K562 (cell line): Measurements from ENCODE around the gene FAM20C. TPM values are rescaled to one million over a fixed set of nuclear protein-coding genes. Genes with fewer than 3 reads are reported as not detected.

Experiments used
- ATAC-seq: fragments of 200-7000 bp; cut with Tn5 transposase; 3 replicates; pipeline ENCODE4 v1.9.1; 2020; ENCODE audit warnings: moderate library complexity
- BruUV-seq: library from RNA; stranded (reverse); fragments of 400-500 nt; replicated peaks from 2 replicates; lab custom pipeline; 2021; lab: Mats Ljungman, UMichigan
- CTCF ChIA-PET: fragments of 300-600 bp; formaldehyde crosslinking; extraction: SDS; loops from one replicate; lab custom pipeline; 2021; ENCODE audit warnings: low intra/inter-chr PET ratio; lab: Yijun Ruan, JAX
- POLR2A ChIA-PET: fragments of 300-600, 350-650 bp; sonication (Branson Sonifier 250); formaldehyde crosslinking; extraction: SDS; loops from one replicate; lab custom pipeline; 2021; ENCODE audit warnings: antibody characterized with exemption, inconsistent platforms; lab: Yijun Ruan, JAX
- DNase-seq, 4 experiments: peaks; one replicate each; pipeline versions ENCODE4 v3.0.0 to v3.0.0-alpha.2; 2011 to 2018; ENCODE audit warnings: low spot score in 3 of 4, mixed read lengths in 3 of 4; ENCODE audit errors: extremely low read depth in 1 of 4
- FAIRE-seq: peaks from 2 replicates; lab custom pipeline; 2011; peaks lifted over from hg19 to GRCh38; lab: Jason Lieb, UNC
- H2AFZ ChIP-seq: 2 replicates; pipeline ENCODE4 v1.6.0; 2011; ENCODE audit warnings: low read depth, low read length, control low read depth, inconsistent platforms
- H3K27ac ChIP-seq: fragments of 200-600 bp; 3 replicates; pipeline ENCODE4 v1.8.0; 2011; ENCODE audit warnings: low read depth, mild to moderate bottlenecking, control low read depth, inconsistent platforms, low read length, moderate library complexity, mixed read lengths; ENCODE audit errors: extremely low read depth
- H3K27me3 ChIP-seq, 2 experiments: fragments of 300-600 bp in 1 of 2; 2 replicates in 1 of 2; 3 replicates in 1 of 2; pipeline versions ENCODE4 v1.6.0 to v1.8.0; 2011; ENCODE audit warnings: inconsistent platforms in 2 of 2, low read length in 2 of 2, mild to moderate bottlenecking in 1 of 2, mixed read lengths in 1 of 2, moderate library complexity in 1 of 2; ENCODE audit not compliant: control insufficient read depth in 2 of 2, insufficient read depth in 2 of 2
- H3K36me3 ChIP-seq: fragments of 300-600 bp; 3 replicates; pipeline ENCODE4 v1.8.0; 2011; ENCODE audit warnings: mild to moderate bottlenecking, low read length, inconsistent platforms; ENCODE audit not compliant: control insufficient read depth, insufficient read depth
- H3K4me1 ChIP-seq, 2 experiments: fragments of 200-600 bp in 1 of 2; replicated peaks in 1 of 2; 2 replicates in 1 of 2; 3 replicates in 1 of 2; pipeline versions ENCODE4 v1.5.1 to v1.8.0; 2011; ENCODE audit warnings: inconsistent platforms in 2 of 2, low read length in 2 of 2, mild to moderate bottlenecking in 1 of 2, mixed read lengths in 1 of 2, moderate library complexity in 1 of 2; ENCODE audit not compliant: control insufficient read depth in 2 of 2, insufficient read depth in 2 of 2
- H3K4me2 ChIP-seq: 2 replicates; pipeline ENCODE4 v1.6.1; 2011; ENCODE audit warnings: low read length, control low read depth, inconsistent platforms, mixed read lengths; ENCODE audit not compliant: insufficient read depth
- H3K4me3 ChIP-seq: fragments of 200-600 bp; sonication (generic), shearing (Covaris generic); 2 replicates; pipeline ENCODE4 v1.5.1; 2016; ENCODE audit warnings: control low read depth, inconsistent platforms
- H3K79me2 ChIP-seq: fragments of 200-600 bp; 3 replicates; pipeline ENCODE4 v1.8.0; 2011; ENCODE audit warnings: low read length, inconsistent platforms; ENCODE audit not compliant: control insufficient read depth, insufficient read depth
- H3K9ac ChIP-seq, 2 experiments: 2 replicates each; pipeline versions ENCODE4 v1.6.0 to v1.6.1; 2011; ENCODE audit warnings: low read depth in 2 of 2, low read length in 2 of 2, control low read depth in 1 of 2, inconsistent platforms in 1 of 2, mild to moderate bottlenecking in 1 of 2, mixed read lengths in 1 of 2; ENCODE audit not compliant: insufficient read depth in 1 of 2
- H3K9me1 ChIP-seq: one replicate; pipeline ENCODE4 v1.6.0; 2011; ENCODE audit warnings: inconsistent platforms, mild to moderate bottlenecking, low read length, moderate library complexity; ENCODE audit not compliant: control insufficient read depth, insufficient read depth
- H3K9me3 ChIP-seq: replicated peaks from 2 replicates; pipeline ENCODE4 v1.5.1; 2011; ENCODE audit warnings: low read depth, low read length, inconsistent platforms; ENCODE audit not compliant: control insufficient read depth, insufficient read depth
- H4K20me1 ChIP-seq: replicated peaks from 2 replicates; pipeline ENCODE4 v1.6.1; 2011; ENCODE audit warnings: low read length, inconsistent platforms, mixed read lengths; ENCODE audit not compliant: control insufficient read depth, insufficient read depth
- AFF1 ChIP-seq, 2 experiments: fragments of 450-650 bp; IDR thresholded peaks; 2 replicates each; pipeline ENCODE4 v1.6.1; 2018; ENCODE audit warnings: mild to moderate bottlenecking in 2 of 2, low read depth in 1 of 2; ENCODE audit not compliant: partially characterized antibody in 2 of 2
- CREB3L1 ChIP-seq: fragments of 450-650 bp; IDR thresholded peaks from 2 replicates; pipeline ENCODE4 v1.6.1; 2014; ENCODE audit warnings: low read depth, mild to moderate bottlenecking, moderate library complexity, borderline replicate concordance
- FOSL1 ChIP-seq: fragments of 200-800 bp; sonication (Bioruptor generic); conservative IDR thresholded peaks from 2 replicates; pipeline ENCODE4 v1.6.1; 2016; ENCODE audit warnings: missing genetic modification characterization, missing compliant biosample characterization
- GABPA ChIP-seq: fragments of 200-800 bp; sonication (Bioruptor generic); conservative IDR thresholded peaks from 2 replicates; pipeline ENCODE4 v1.6.1; 2016; ENCODE audit warnings: low read depth, missing genetic modification characterization, missing compliant biosample characterization
- ILF3 ChIP-seq: fragments of 450-650 bp; IDR thresholded peaks from 2 replicates; pipeline ENCODE4 v1.6.1; 2018; ENCODE audit warnings: antibody characterized with exemption, mild to moderate bottlenecking, moderate library complexity, borderline replicate concordance
- KLF1 ChIP-seq: fragments of 450-650 bp; IDR thresholded peaks from 2 replicates; pipeline ENCODE4 v1.6.1; 2016; ENCODE audit warnings: missing genetic modification characterization, missing compliant biosample characterization
- NFYB ChIP-seq: IDR thresholded peaks from 2 replicates; pipeline ENCODE4 v1.6.1; 2011; ENCODE audit warnings: mild to moderate bottlenecking, moderate library complexity; ENCODE audit not compliant: insufficient read length; ENCODE audit errors: extremely low read depth
- ZFP1 ChIP-seq: fragments of 450-650 bp; formaldehyde crosslinking; IDR thresholded peaks from 2 replicates; pipeline ENCODE4 v1.4.0; 2020; ENCODE audit warnings: mild to moderate bottlenecking, mixed read lengths
- ZNF766 ChIP-seq: fragments of 200-800 bp; sonication (Bioruptor generic); conservative IDR thresholded peaks from 2 replicates; pipeline ENCODE4 v1.6.1; 2016; ENCODE audit warnings: missing genetic modification characterization, missing compliant biosample characterization
- WGBS: fragments of 100-300 bp; shearing (Covaris generic); methylation state at CpG from one replicate; pipeline ENCODE4 v1.1.6; 2016; ENCODE audit warnings: low coverage, mixed read lengths; ENCODE audit not compliant: insufficient coverage; ENCODE audit errors: missing lambda C conversion rate; 5-methylcytosine and 5-hydroxymethylcytosine counted together
- in situ Hi-C: fragments of 300-500 bp; cut with MboI; formaldehyde crosslinking; loops from 4 replicates; pipeline ENCODE4 v1.15.0; 2018; ENCODE audit warnings: inconsistent platforms, mixed read lengths
- intact Hi-C: fragments of 100-400 bp; cut with micrococcal nuclease; formaldehyde crosslinking; loops from 2 replicates; pipeline ENCODE4 v1.14.2; 2022
- polyA plus RNA-seq, 8 experiments: library from polyadenylated mRNA; depleted of rRNA in 4 of 8; stranded (reverse) in 5 of 8; unstranded in 3 of 8; fragments of >200 nt; fragmentation: Nextera tagmentation in 2 of 8; fragmentation: Illumina TruSeq in 1 of 8; extraction: Ambion mirVana in 2 of 8; extraction: Trizol in 1 of 8; gene quantifications; 2 replicates each; pipeline versions ENCODE4 v1.2.1 to v1.2.3, GENCODE V29; 2011 to 2014; ENCODE audit warnings: inconsistent platforms in 1 of 8, missing spikeins in 1 of 8
- total RNA-seq, 7 experiments: library from RNA; depleted of rRNA in 6 of 7; stranded (reverse); fragments of >200 nt in 6 of 7; fragmentation: Illumina TruSeq in 2 of 7; extraction: Trizol in 2 of 7; gene quantifications; 2 replicates each; pipeline versions ENCODE4 v1.2.1 to v1.2.3, GENCODE V29; 2011 to 2021; ENCODE audit warnings: low replicate concordance in 1 of 7
- TF ChIP-seq, protein P1 (sequence below), 2 experiments: fragments of 450-650 bp; IDR thresholded peaks; 2 replicates each; pipeline ENCODE4 v1.6.1; 2016
- TF ChIP-seq, protein P2 (sequence below): fragments of 450-650 bp; IDR thresholded peaks from 2 replicates; pipeline ENCODE4 v1.7.1; 2018; ENCODE audit warnings: mild to moderate bottlenecking, low read depth; ENCODE audit not compliant: partially characterized antibody

Gene FAM20C
- total and polyA plus RNA-seq, 9 of the 15 experiments (the other 6 are each of a cell fraction or from before 2014, with no cell fraction given): 0.09 TPM; not detected in 8

GRCh38 chr7:277228-277627 is 84.9 kb downstream of the FAM20C start:
- no peak overlapping the region for H3K9ac ChIP-seq
- ATAC-seq: no peak
- no peaks in the 10 kb centered on the region for H3K9me1 ChIP-seq
- intact Hi-C loops: no loop called here
- no peaks in the 10 kb centered on the region for H3K4me1 ChIP-seq
- peaks cover 2% of the 10 kb centered on the region for H3K9me3 ChIP-seq
- WGBS: 0% methylated on average over 4 of the region's 4 CpGs
- ChIA-PET POLR2A (no interaction called here), CTCF (no interaction called here)
- no peak overlapping the region for H3K4me3 ChIP-seq
- FAIRE-seq: no peak
- H3K79me2 ChIP-seq: no peaks in the 10 kb centered on the region
- BruUV-seq: no TSS peak
- in situ Hi-C loops: no loop called here
- no peaks in the 10 kb centered on the region for H4K20me1 ChIP-seq
- no peak overlapping the region for H3K27ac ChIP-seq
- peaks cover 0 to 19% of the 10 kb centered on the region in 2 experiments; a peak in 3 of 5 replicates for H3K27me3 ChIP-seq
- no peaks in the 10 kb centered on the region for H3K36me3 ChIP-seq
- H3K4me2 ChIP-seq: no peak overlapping the region
- H2AFZ ChIP-seq: no peak overlapping the region
- DNase-seq: no peak
- TF ChIP-seq GABPA (tag) (no peak), ZNF766 (no peak), KLF1 (tag) (no peak), ZFP1 (CRISPR knock-in tag) (no peak), FOSL1 (tag) (no peak), CREB3L1 (no peak), NFYB (no peak), AFF1 (IDR thresholded peaks at IDR 0.05; ENCODE audit: low read depth in 1 of 2, partially characterized antibody in 2 of 2) (no peak), ILF3 (no peak)
- TF ChIP-seq, protein P1, sequence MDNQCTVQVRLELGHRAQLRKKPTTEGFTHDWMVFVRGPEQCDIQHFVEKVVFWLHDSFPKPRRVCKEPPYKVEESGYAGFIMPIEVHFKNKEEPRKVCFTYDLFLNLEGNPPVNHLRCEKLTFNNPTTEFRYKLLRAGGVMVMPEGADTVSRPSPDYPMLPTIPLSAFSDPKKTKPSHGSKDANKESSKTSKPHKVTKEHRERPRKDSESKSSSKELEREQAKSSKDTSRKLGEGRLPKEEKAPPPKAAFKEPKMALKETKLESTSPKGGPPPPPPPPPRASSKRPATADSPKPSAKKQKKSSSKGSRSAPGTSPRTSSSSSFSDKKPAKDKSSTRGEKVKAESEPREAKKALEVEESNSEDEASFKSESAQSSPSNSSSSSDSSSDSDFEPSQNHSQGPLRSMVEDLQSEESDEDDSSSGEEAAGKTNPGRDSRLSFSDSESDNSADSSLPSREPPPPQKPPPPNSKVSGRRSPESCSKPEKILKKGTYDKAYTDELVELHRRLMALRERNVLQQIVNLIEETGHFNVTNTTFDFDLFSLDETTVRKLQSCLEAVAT (IDR thresholded peaks at IDR 0.05): no peak
- TF ChIP-seq, protein P2, sequence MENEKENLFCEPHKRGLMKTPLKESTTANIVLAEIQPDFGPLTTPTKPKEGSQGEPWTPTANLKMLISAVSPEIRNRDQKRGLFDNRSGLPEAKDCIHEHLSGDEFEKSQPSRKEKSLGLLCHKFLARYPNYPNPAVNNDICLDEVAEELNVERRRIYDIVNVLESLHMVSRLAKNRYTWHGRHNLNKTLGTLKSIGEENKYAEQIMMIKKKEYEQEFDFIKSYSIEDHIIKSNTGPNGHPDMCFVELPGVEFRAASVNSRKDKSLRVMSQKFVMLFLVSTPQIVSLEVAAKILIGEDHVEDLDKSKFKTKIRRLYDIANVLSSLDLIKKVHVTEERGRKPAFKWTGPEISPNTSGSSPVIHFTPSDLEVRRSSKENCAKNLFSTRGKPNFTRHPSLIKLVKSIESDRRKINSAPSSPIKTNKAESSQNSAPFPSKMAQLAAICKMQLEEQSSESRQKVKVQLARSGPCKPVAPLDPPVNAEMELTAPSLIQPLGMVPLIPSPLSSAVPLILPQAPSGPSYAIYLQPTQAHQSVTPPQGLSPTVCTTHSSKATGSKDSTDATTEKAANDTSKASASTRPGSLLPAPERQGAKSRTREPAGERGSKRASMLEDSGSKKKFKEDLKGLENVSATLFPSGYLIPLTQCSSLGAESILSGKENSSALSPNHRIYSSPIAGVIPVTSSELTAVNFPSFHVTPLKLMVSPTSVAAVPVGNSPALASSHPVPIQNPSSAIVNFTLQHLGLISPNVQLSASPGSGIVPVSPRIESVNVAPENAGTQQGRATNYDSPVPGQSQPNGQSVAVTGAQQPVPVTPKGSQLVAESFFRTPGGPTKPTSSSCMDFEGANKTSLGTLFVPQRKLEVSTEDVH: no peak
